Fibroblast of gingiva (primary cell): ENCODE data around the gene TK1.
"Not testable (repeated sequence)": the region's sequence is repeated elsewhere in the genome, so short reads cannot be mapped to it uniquely, and the experiment has no call there.

Experiments
- DNase-seq: peaks from one replicate; pipeline ENCODE4 v3.0.0-alpha.2; 2011; ENCODE audit warnings: low read depth

Gene TK1

GRCh38 chr17:78186692-78187595 lies at the start of gene TK1, which contains the start of gene AFMID:
Gene TK1, minus strand, starts transcription at chr17:78187052. Its CDS starts 58 bp downstream, at chr17:78186994.
Gene AFMID, plus strand, starts transcription at chr17:78187362. Its CDS starts 9 bp downstream, at chr17:78187371.
- DNase-seq: peak; percentile 95

- no peak for DNase-seq
These were observed 49.0 kb upstream of the TK1 start for GRCh38 chr17:78235885-78236284.

- not testable (repeated sequence) for DNase-seq
These were observed 48.2 kb upstream of the TK1 start for GRCh38 chr17:78235022-78235421.

GRCh38 chr17:78234261-78234865 lies 47.5 kb upstream of the TK1 start:
- DNase-seq: no peak

GRCh38 chr17:78233678-78234077 lies 46.8 kb upstream of the TK1 start:
- no peak for DNase-seq

- no peak for DNase-seq
These were observed 46.0 kb upstream of the TK1 start for GRCh38 chr17:78232859-78233173.

- DNase-seq: no peak
These were observed 45.4 kb upstream of the TK1 start for GRCh38 chr17:78231991-78232858.

- DNase-seq: no peak
These were observed 44.4 kb upstream of the TK1 start, which contains the start of gene TMEM235 for GRCh38 chr17:78230996-78231935. Gene TMEM235, plus strand, starts transcription at chr17:78231631. Its CDS starts 393 bp downstream, at chr17:78232024.

- DNase-seq: no peak
These were observed 43.6 kb upstream of the TK1 start for GRCh38 chr17:78230252-78230962.

GRCh38 chr17:78228176-78228575 lies 41.3 kb upstream of the TK1 start:
- DNase-seq: no peak

- no peak for DNase-seq
These were observed 40.6 kb upstream of the TK1 start for GRCh38 chr17:78227455-78227916.

- DNase-seq: no peak
These were observed 40.1 kb upstream of the TK1 start for GRCh38 chr17:78226759-78227454.

- DNase-seq: no peak
These were observed 39.4 kb upstream of the TK1 start for GRCh38 chr17:78226055-78226758.

GRCh38 chr17:78225088-78225865 lies 38.4 kb upstream of the TK1 start:
- DNase-seq: no peak

GRCh38 chr17:78224231-78225087 lies 37.6 kb upstream of the TK1 start:
- DNase-seq: no peak

- no peak for DNase-seq
These were observed 36.9 kb upstream of the TK1 start for GRCh38 chr17:78223765-78224164.

- DNase-seq: no peak
These were observed 36.2 kb upstream of the TK1 start for GRCh38 chr17:78223061-78223460.
